Adrenal gland (tissue), 12 donors: ENCODE results near the gene EXOC6. TPM values are rescaled to one million over a fixed set of nuclear protein-coding genes. Genes with fewer than 3 reads are reported as not detected.

ENCODE experiments used
- DNase-seq, 7 donors: peaks; one replicate each; pipeline ENCODE4 v3.0.0-alpha.2; 2019 to 2020
- H3K27ac ChIP-seq, 5 donors: fragments of 200-600 bp; sonication (generic) in 4 of 5; 1 replicate in 3 of 5; 2 replicates in 2 of 5; pipeline versions ENCODE4 v1.5.1 to v1.8.0; 2016 to 2020; ENCODE audit warnings: mild to moderate bottlenecking in 1 of 5
- H3K27me3 ChIP-seq: fragments of 200-600 bp; 2 replicates; pipeline ENCODE4 v1.8.0; 2021
- H3K36me3 ChIP-seq, 2 donors: fragments of 200-600 bp; replicated peaks in 1 of 2; 1 replicate in 1 of 2; 2 replicates in 1 of 2; pipeline versions ENCODE4 v1.5.1 to v1.8.0; 2018 to 2022
- H3K4me1 ChIP-seq, 2 donors: fragments of 200-600 bp; replicated peaks in 1 of 2; 1 replicate in 1 of 2; 2 replicates in 1 of 2; pipeline versions ENCODE4 v1.5.1 to v1.8.0; 2018 to 2021
- H3K4me3 ChIP-seq, 4 donors: fragments of 200-600 bp; sonication (generic) in 3 of 4; one replicate each; pipeline ENCODE4 v1.5.1; 2016 to 2018
- H3K9me3 ChIP-seq, 3 donors: fragments of 200-600 bp; sonication (generic) in 1 of 3; replicated peaks in 1 of 3; 1 replicate in 2 of 3; 2 replicates in 1 of 3; pipeline versions ENCODE4 v1.5.1 to v1.8.0; 2016 to 2021
- POLR2A ChIP-seq, 2 donors: fragments of 450-650 bp; IDR thresholded peaks; one replicate each; pipeline ENCODE4 v1.6.1; 2017; ENCODE audit warnings: antibody characterized with exemption in 2 of 2, mild to moderate bottlenecking in 2 of 2, moderate library complexity in 1 of 2
- WGBS, 4 donors: extraction: QIAGEN DNeasy Blood & Tissue Kit in 2 of 4; methylation state at CpG; one replicate each; pipeline versions ENCODE4 v1.1.5 to v1.1.7; 2013 to 2017; 5-methylcytosine and 5-hydroxymethylcytosine counted together
- intact Hi-C, 2 donors: fragments of 100-400 bp; cut with DNase I; formaldehyde crosslinking; loops; one replicate each; pipeline versions ENCODE4 v1.14.1 to v1.15.0; 2022 to 2023
- polyA plus RNA-seq, 3 donors: library from polyadenylated mRNA; stranded (reverse); fragments of 200-250 nt in 2 of 3; fragments of 350-450 nt in 1 of 3; fragmentation: Illumina TruSeq in 1 of 3; extraction: RNeasy Lipid Tissue Mini Kit (QIAGEN cat#74804) in 1 of 3; gene quantifications; one replicate each; pipeline ENCODE4 v1.2.3, GENCODE V29; 2013 to 2014
- total RNA-seq, 9 donors: library from RNA; depleted of rRNA in 4 of 9; stranded (reverse); fragments of >200 nt in 4 of 9; fragments of 120-200 nt in 1 of 9; fragmentation: NEBNext Ultra II Directional in 1 of 9; extraction: Animal tissue kit (Norgen Biotek cat#: 25700) in 1 of 9; gene quantifications; one replicate each; pipeline versions ENCODE4 v1.1.0 to v1.2.4, GENCODE V29; 2013 to 2023
- TF ChIP-seq, protein P1 (sequence below), 6 experiments: fragments of 450-650 bp in 4 of 6; fragments of 200-600 bp in 2 of 6; sonication (generic) in 1 of 6; IDR thresholded peaks; 1 replicate in 5 of 6; 2 replicates in 1 of 6; pipeline versions ENCODE4 v1.5.1 to v1.8.0; 2016 to 2021; ENCODE audit warnings: antibody characterized with exemption in 6 of 6, mild to moderate bottlenecking in 2 of 6, moderate library complexity in 1 of 6
- donor health status: healthy with polysubstance abuse.
- donor health status: Bipolar disorder and iron deficiency.
- donor health status: DM: yes; HTN: yes; CAD: no.
- donor health status: DM: no; HTN: no; CAD: no.
- donor health status: DM: no; HTN: no; CAD: no.
- donor health status: DM: yes; HTN: yes; CAD: no.

The EXOC6 gene
- total and polyA plus RNA-seq, 12 donors: 7.1 to 60.1 (median 25.7) TPM

GRCh38 chr10:92867235-92867634 is 18.9 kb downstream of the EXOC6 start:
- intact Hi-C loops: no loop called here
- Histone ChIP-seq H3K36me3 (no peaks in the 10 kb centered on the region), H3K4me1 (peaks cover 16% of the 10 kb centered on the region in 2 donors), H3K4me3 (no peak overlapping the region), H3K27ac (peak overlapping the region in 1 of 5 donors; percentile 7), H3K27me3 (no peaks in the 10 kb centered on the region), H3K9me3 (no peaks in the 10 kb centered on the region)
- no peak for DNase-seq
- no peak for TF ChIP-seq POLR2A (IDR thresholded peaks at IDR 0.05)
- TF ChIP-seq, protein P1, sequence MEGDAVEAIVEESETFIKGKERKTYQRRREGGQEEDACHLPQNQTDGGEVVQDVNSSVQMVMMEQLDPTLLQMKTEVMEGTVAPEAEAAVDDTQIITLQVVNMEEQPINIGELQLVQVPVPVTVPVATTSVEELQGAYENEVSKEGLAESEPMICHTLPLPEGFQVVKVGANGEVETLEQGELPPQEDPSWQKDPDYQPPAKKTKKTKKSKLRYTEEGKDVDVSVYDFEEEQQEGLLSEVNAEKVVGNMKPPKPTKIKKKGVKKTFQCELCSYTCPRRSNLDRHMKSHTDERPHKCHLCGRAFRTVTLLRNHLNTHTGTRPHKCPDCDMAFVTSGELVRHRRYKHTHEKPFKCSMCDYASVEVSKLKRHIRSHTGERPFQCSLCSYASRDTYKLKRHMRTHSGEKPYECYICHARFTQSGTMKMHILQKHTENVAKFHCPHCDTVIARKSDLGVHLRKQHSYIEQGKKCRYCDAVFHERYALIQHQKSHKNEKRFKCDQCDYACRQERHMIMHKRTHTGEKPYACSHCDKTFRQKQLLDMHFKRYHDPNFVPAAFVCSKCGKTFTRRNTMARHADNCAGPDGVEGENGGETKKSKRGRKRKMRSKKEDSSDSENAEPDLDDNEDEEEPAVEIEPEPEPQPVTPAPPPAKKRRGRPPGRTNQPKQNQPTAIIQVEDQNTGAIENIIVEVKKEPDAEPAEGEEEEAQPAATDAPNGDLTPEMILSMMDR (IDR thresholded peaks at IDR 0.05): no peak
- WGBS, 4 donors: 90 to 95% (median 92%) methylated on average over 3 of the region's 3 CpGs

DNA sequence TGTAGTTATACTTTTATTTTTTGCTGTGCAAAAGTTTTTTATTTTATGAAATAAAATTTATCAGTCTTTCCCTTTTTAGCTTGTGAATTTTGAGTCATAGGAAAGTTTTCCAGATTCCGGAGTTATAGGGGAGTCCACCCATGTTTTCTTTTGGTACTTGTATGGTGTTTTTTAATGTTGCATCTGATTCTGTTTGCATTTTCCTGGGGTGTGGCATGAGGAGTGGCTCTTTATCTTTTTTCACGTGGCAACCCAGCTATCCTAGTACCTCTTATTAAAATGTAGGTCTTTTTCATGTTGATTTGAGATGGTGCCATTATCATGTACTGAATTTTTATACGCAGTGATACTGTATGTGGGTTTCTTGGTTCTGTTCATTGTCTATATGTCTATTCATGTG is 19.7 kb downstream of the EXOC6 start:
- Histone ChIP-seq H3K27ac (no peak overlapping the region), H3K4me3 (no peak overlapping the region), H3K27me3 (no peaks in the 10 kb centered on the region), H3K4me1 (peaks cover 16% of the 10 kb centered on the region in 2 donors), H3K36me3 (no peaks in the 10 kb centered on the region), H3K9me3 (no peaks in the 10 kb centered on the region)
- no peak for DNase-seq
- intact Hi-C loops: no loop called here
- WGBS, 4 donors: 52 to 63% (median 57%) methylated on average over 3 of the region's 3 CpGs
- TF ChIP-seq, protein P1 (IDR thresholded peaks at IDR 0.05): no peak
- TF ChIP-seq POLR2A (IDR thresholded peaks at IDR 0.05): no peak

GRCh38 chr10:92868557-92868956 is 20.2 kb downstream of the EXOC6 start:
- TF ChIP-seq, protein P1 (IDR thresholded peaks at IDR 0.05): no peak
- TF ChIP-seq POLR2A (IDR thresholded peaks at IDR 0.05): no peak
- intact Hi-C loops: no loop called here
- 90 to 96% (median 93%) methylated on average over 1 of the region's 1 CpG for WGBS, 4 donors

GRCh38 chr10:92873029-92873428 is 24.7 kb downstream of the EXOC6 start:
- Histone ChIP-seq H3K27ac (no peak overlapping the region), H3K27me3 (no peaks in the 10 kb centered on the region), H3K36me3 (no peaks in the 10 kb centered on the region), H3K4me1 (peaks cover 4 to 5% of the 10 kb centered on the region in 2 donors), H3K4me3 (no peak overlapping the region), H3K9me3 (no peaks in the 10 kb centered on the region)
- DNase-seq: no peak
- TF ChIP-seq POLR2A (IDR thresholded peaks at IDR 0.05): no peak
- TF ChIP-seq, protein P1 (IDR thresholded peaks at IDR 0.05): no peak
- WGBS, 4 donors: 88 to 92% (median 89%) methylated on average over 3 of the region's 3 CpGs
- intact Hi-C loops: no loop called here

More at GRCh38 chr10:92868557-92868956, 20.2 kb downstream of the EXOC6 start:
- H3K27me3 ChIP-seq: no peaks in the 10 kb centered on the region
- DNase-seq: no peak
- H3K27ac ChIP-seq: no peak overlapping the region
- peaks cover 16% of the 10 kb centered on the region in 2 donors for H3K4me1 ChIP-seq
- H3K36me3 ChIP-seq: no peaks in the 10 kb centered on the region
- no peak overlapping the region for H3K4me3 ChIP-seq
- no peaks in the 10 kb centered on the region for H3K9me3 ChIP-seq
